Measurements from ENCODE around the gene NHS.

DNA sequence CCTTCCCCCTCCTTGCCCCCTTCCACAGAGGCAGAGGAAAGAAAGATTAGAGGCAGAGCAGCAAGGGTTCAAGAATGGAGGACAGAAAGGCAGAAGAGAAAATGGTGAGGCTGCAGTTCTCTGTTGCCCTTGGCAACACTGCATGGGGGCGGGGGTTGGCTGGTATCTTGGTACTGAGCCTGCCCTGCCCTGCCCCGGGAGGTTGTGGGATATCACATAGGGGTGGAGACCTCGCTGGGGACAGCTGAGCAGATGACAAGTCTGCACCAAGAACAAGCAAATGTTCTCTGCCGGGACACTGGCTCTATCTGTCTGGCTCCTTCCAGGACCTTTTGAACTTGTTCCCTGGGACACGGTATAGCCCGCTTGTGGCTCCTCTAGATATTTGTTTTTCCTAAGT is 39.8 kb downstream of the NHS start:
- TF ChIP-seq POLR2A (IDR thresholded peaks at IDR 0.05) (no peak), EP300 (IDR thresholded peaks at IDR 0.05) (no peak)
- TF ChIP-seq, protein P1, sequence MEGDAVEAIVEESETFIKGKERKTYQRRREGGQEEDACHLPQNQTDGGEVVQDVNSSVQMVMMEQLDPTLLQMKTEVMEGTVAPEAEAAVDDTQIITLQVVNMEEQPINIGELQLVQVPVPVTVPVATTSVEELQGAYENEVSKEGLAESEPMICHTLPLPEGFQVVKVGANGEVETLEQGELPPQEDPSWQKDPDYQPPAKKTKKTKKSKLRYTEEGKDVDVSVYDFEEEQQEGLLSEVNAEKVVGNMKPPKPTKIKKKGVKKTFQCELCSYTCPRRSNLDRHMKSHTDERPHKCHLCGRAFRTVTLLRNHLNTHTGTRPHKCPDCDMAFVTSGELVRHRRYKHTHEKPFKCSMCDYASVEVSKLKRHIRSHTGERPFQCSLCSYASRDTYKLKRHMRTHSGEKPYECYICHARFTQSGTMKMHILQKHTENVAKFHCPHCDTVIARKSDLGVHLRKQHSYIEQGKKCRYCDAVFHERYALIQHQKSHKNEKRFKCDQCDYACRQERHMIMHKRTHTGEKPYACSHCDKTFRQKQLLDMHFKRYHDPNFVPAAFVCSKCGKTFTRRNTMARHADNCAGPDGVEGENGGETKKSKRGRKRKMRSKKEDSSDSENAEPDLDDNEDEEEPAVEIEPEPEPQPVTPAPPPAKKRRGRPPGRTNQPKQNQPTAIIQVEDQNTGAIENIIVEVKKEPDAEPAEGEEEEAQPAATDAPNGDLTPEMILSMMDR (IDR thresholded peaks at IDR 0.05): no peak
